Left renal pelvis (tissue), 4 donors: Measurements from ENCODE around the gene EIF4G3. TPM values are rescaled to one million over a fixed set of nuclear protein-coding genes. Genes with fewer than 3 reads are reported as not detected.
"Not testable (repeated sequence)": the region's sequence is repeated elsewhere in the genome, so short reads cannot be mapped to it uniquely, and the experiment has no call there.

ENCODE experiments used
- DNase-seq, 4 donors: peaks; one replicate each; pipeline ENCODE4 v3.0.0-alpha.2; 2013; ENCODE audit warnings: low read depth in 4 of 4, low spot score in 3 of 4
- polyA plus RNA-seq, 4 donors: library from polyadenylated mRNA; unstranded; fragments of 120-200 nt; gene quantifications; one replicate each; pipeline ENCODE4 v1.2.1, GENCODE V29; 2013; ENCODE audit not compliant: insufficient read length in 4 of 4

EIF4G3 gene
- polyA plus RNA-seq, 4 donors: 57.5 to 72.9 (median 67.0) TPM

DNA sequence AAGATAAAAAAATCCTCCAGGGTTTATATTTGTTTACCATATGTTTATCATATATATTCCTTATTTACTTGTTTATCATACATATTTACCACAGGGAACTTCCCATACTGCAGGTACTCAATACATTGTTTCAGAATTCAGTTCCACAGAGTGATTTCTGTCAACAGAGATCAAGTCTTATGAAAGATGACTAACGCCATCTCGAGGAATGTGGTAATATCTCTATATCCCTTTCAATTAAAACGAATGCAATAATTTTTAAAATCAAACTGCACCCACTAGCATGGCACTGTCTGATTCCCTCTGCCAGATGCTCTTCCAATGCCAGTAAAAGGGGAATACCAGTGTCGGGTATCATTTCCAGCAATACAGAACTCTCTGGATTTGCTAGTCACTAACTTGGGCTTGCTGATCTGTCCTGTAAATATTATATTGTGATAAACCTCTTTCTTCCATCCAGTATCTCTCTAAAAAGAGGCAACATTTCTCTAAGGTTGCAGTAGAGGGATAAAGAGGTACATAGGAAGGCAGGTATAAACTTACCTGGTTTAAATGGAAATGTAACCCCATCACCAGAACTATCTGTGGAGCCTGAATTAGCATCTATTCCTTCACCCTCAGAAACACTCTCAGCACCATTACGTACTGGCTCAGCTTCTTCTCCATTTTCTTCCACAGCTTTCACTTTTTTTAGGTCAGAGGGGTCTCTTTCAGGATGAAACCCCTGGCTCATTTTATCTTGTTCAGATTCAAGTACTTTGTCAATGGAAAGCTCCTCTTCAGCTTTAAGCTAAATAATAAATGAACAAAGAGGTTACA is 277.3 kb downstream of the EIF4G3 start:
- no peak for DNase-seq

GRCh38 chr1:20896826-20897225 is 279.9 kb downstream of the EIF4G3 start:
- no peak for DNase-seq

GRCh38 chr1:20893931-20894330 is 282.8 kb downstream of the EIF4G3 start:
- no peak for DNase-seq

- no peak for DNase-seq
Measured at GRCh38 chr1:20891091-20891490, 285.6 kb downstream of the EIF4G3 start.

- no peak for DNase-seq
Measured at GRCh38 chr1:20887246-20887645, 289.5 kb downstream of the EIF4G3 start.

DNA sequence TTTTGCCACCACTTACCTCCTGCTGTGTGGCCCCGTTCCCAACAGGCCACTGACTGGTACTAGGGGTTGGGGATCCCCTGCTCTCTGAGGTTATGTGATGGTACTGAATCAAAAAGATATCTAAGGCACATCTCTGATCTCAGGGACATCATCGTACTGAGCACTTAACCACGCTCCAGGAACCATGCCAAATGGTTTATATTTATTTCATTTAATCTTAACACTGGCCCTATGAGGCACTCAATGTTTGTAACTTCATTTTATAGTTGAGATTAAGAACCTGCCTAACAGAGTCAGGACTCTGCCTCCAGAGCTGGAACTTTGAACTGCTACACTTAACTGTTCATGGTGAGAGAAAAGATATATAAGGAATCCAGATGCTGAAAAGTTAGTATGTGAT is 291.6 kb downstream of the EIF4G3 start:
- DNase-seq: no peak

- no peak for DNase-seq
Measured at GRCh38 chr1:20884513-20884912, 292.2 kb downstream of the EIF4G3 start.

DNA sequence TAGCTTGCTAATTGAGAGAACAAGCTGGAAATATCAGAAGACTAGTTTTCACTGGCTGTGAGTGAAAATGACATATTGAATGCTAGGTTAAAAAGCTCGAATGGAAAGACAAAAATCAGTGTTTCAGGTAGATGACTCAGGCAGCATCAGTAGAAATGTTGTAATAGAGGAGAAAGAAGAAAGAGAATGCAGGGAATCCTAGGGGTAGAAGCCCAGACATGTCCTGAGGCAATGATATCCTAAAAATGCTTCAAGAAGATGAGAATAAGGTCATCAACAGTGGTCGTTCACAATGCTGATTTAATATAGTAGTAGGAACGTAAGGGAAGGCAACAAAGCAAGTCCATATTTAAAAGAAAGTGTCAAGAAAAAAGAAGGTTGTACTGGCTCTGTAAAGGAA is 292.9 kb downstream of the EIF4G3 start:
- DNase-seq: no peak

DNA sequence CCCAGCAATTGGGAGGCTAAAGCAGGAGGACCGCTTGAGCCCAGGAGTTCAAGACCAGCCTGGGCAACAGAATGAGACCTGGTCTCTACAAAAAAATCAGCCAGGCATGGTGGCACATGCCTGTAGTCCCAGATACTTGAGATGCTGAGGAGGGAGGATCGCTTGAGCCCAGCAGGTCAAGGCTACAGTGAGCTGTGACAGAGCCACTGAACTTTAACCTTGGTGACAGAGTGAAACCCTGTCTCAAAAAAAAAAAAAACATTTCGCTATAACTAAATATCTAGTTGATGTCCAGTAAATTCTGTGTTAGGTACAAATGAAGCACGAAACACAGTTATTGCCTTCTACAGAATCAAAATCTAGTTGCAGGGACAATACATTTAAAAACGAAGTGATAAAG is 293.9 kb downstream of the EIF4G3 start:
- no peak for DNase-seq

GRCh38 chr1:20878799-20879198 is 297.9 kb downstream of the EIF4G3 start:
- no peak for DNase-seq

DNA sequence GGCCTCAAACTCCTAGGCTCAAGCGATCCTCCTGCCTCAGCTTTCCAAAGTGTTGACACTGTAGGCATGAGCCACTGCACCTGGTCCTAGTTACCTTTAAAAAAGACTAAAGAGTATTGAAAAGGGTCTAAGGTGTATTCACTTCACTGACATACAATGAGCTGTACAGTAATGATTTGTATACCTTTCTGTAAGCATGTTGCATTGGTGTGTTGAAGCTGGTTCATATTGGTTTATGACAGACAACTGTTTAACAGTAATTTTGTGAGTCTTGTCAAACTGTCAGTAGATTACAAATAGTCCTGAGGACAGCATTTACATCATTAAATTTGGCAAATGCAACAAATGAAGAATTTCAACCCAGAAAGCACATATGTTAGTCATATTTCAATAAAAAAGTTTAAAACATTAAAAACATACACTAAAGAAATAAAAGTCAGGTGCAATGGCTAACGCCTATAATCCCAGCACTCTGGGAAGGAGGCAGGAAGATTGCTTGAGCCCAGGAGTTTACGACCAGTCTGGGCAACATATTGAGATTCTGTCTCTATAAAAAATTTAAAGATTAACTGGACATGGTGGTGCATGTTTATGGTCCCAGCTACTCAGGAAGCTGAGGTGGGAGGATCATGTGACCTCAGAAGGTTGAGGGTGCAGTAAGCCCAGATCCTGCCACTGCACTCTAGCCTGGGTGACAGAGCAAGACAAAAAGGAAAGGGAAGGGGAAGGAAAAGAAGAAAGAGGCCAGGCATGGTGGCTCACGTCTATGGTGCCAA is 301.3 kb downstream of the EIF4G3 start:
- DNase-seq: no peak

- DNase-seq: no peak
Measured at GRCh38 chr1:20873311-20873710, 303.4 kb downstream of the EIF4G3 start.

DNA sequence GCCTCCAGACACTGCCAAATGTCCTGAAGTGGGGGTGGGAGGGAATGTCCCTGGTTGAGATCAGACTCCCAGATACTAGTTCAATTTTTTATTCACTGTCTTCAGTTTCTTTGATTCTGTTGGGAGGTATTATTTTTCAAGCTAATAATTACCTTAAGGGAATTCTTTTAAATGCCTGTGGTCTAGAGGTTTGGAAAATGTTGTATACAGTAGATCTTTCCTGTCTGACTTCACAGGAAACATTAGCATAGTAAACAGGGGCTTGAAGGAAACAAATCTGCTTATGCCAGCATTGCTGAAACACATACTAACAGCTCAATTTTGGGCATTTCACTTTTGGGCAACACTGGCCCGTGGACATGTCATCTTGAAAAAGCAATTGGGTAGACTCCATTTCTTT is 305.3 kb downstream of the EIF4G3 start:
- no peak for DNase-seq

DNA sequence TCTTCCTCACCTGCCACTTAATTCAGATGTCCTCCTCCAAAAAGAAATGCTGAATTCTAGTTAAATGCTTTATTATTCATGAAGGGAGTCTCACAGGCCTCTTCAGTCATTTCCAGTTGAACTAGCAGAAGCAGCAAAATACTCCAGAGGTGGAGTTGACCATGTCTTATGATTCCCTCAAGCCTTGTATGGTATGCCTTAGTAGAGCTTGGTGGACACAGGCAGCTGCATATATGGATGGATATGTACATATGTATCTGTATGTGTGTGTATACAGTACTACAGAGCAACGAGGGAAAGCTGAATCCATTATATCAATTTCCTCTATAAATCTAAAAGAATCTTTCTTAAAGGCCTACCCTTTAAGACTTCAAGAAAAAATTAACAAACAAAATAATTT is 306.0 kb downstream of the EIF4G3 start:
- DNase-seq: no peak

DNA sequence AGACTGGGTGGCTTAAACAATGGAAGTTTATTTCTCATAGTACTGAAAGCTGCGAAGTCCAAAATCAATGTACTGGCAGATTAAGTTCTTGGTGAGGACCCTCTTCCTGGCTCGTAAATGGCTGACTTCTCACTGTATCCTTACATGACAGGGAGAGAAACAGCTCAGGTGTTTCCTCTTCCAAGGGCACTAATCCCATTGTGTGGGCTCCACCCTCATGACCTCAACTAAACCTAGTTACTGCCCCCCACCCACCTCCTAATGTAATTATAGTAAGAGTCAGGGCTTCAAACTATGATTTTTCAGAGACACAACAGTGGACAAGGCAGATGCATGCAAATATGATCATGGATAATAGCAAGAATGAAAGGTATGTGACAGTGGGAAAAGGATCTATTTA is 308.4 kb downstream of the EIF4G3 start:
- DNase-seq: no peak

GRCh38 chr1:20867847-20868246 is 308.9 kb downstream of the EIF4G3 start:
- no peak for DNase-seq

DNA sequence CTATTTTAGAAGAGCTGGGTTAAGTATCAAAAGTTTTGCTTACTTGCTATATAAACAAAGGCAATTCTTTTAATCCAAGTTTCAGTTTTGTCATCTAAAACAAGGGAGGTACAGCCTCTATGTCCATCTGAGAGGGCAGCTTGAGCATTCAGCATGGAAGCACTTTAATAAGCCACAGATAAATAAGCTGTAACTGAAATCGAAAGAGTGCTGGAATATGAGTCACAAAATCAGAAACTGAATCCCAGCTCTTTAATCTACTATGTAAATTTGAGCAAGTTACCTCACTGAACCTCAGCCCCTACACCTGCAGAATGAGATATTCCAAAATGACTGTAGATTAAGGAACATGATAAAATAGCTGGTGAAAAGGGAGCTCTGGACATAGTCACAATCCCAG is 309.6 kb downstream of the EIF4G3 start:
- no peak for DNase-seq

DNA sequence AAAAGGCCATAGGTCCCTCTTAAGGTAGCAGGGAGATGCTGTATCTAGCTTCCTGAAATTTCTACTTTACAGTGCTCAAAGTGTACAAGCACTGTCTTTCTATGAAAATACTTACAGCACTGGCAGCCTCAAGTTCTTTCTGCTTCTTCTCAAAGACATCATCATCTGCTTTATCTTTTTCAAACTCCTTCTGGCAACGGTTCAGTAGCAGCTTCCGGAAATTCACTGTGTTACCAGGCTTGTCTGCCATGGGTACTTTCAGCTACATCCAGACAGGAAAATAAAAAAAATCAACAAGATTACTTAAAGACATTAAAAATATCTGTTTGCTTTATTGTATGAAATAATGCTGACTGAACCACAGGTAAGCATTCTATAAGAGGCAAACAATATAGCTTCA is 311.7 kb downstream of the EIF4G3 start:
- DNase-seq: no peak

- no peak for DNase-seq
Measured at GRCh38 chr1:20854529-20854928, 322.2 kb downstream of the EIF4G3 start.

GRCh38 chr1:20851791-20852190 is 324.9 kb downstream of the EIF4G3 start:
- not testable (repeated sequence) for DNase-seq

GRCh38 chr1:20850021-20850420 is 326.7 kb downstream of the EIF4G3 start:
- DNase-seq: no peak

GRCh38 chr1:20849100-20849499 is 327.6 kb downstream of the EIF4G3 start:
- DNase-seq: no peak
